Stimulated activated CD4-positive, alpha-beta T cell treated with anti-CD3 and anti-CD28 coated beads, Interleukin-12 subunit alpha, Interleukin-12 subunit beta, amount 100 ng/mL, for 24 hours (primary cell): Measurements from ENCODE around the gene UNC45B.
"Not testable (repeated sequence)": the region's sequence is repeated elsewhere in the genome, so short reads cannot be mapped to it uniquely, and the experiment has no call there.

Source experiments
- DNase-seq, 2 experiments: peaks; one replicate each; pipeline ENCODE4 v3.0.0-alpha.2; 2020; ENCODE audit warnings: low read depth in 2 of 2

UNC45B gene, protein sequence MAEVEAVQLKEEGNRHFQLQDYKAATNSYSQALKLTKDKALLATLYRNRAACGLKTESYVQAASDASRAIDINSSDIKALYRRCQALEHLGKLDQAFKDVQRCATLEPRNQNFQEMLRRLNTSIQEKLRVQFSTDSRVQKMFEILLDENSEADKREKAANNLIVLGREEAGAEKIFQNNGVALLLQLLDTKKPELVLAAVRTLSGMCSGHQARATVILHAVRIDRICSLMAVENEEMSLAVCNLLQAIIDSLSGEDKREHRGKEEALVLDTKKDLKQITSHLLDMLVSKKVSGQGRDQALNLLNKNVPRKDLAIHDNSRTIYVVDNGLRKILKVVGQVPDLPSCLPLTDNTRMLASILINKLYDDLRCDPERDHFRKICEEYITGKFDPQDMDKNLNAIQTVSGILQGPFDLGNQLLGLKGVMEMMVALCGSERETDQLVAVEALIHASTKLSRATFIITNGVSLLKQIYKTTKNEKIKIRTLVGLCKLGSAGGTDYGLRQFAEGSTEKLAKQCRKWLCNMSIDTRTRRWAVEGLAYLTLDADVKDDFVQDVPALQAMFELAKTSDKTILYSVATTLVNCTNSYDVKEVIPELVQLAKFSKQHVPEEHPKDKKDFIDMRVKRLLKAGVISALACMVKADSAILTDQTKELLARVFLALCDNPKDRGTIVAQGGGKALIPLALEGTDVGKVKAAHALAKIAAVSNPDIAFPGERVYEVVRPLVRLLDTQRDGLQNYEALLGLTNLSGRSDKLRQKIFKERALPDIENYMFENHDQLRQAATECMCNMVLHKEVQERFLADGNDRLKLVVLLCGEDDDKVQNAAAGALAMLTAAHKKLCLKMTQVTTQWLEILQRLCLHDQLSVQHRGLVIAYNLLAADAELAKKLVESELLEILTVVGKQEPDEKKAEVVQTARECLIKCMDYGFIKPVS

DNA sequence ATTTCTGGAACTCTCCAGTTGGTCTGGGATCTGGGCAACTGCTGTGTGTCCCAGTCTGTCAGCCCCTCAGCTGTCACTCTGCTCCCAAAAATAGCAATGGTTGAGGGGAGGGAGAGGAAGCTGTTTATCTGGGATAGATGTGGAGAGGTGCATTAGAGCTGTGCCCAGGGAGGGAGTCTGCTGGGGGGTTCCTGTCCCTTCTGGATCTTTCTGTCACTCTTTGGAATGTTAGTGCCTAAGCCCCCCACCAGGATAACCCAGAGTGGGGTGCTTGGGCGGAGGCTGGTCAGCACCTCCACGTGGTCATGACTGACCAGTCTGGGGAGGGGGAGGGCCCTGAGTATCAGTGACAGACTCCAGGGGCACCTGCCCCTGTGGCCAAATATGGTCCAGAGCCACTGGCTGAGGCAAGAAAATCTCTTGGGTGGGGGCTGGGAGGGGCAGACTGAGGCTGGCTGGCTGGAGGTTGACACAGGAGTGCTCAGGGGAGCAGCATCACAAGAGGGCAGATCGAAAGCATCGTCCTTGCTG is at the start of gene UNC45B:
Gene UNC45B, plus strand, starts transcription at position 443 of the 531 bp plus-strand sequence. CDS start 447 bp downstream, outside the sequence.
- no peak for DNase-seq

DNA sequence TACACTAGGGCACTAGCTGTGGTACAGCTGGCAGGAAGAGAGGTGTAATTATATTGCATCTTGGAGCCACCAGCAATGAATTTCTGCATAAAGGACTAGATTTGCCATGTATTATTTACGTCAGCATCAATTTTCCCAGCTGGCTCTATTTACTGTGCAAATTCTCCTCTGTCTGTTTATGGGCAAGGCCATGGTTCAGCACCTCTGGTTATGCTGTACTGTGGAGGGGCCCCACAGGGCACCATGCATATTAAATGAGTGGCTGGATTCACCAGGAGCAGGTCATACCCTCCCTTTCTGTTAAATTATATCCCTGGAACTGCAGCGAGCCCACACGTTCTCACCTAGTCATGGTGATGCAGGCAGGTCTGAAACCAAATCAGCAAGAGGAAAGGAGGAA is 47.7 kb upstream of the UNC45B start:
- DNase-seq: no peak

DNA sequence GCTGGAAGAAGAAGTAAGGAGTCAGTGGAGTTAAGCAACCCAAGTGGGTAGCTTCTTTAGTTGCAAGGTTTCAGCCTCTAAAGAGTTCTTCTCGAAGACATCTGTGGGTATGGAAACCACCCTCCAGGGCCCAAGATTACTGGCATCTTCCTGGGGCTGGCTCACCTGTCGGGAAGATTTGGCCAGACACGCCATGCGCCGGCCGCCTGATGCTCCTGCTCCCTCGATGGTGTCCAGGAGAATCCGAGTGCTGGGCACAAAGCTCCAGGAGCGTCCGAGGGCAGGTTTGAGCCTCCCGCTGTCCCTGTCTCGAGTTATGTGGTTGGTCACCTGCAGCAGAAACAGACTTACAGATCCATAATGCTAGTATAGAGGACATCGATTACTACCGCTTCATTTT is 46.6 kb upstream of the UNC45B start:
- DNase-seq: no peak

DNA sequence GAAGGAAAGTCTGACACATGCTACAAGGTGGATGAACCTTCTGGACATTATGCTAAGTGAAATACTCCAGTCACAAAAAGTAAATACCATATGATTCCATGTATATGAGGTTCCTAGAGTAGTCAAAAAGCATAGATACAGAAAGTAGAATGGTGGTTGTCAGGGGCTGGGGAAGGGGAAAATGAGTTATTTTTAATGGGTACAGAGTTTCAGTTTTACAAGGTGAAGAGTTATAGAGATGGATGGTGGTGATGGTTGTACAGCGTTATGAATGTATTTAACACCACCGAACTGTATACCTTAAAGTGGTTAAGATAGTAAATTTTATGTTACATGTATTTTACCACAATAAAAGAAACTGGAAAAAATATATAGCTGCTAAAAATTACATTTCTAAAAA is 45.9 kb upstream of the UNC45B start:
- DNase-seq: no peak

DNA sequence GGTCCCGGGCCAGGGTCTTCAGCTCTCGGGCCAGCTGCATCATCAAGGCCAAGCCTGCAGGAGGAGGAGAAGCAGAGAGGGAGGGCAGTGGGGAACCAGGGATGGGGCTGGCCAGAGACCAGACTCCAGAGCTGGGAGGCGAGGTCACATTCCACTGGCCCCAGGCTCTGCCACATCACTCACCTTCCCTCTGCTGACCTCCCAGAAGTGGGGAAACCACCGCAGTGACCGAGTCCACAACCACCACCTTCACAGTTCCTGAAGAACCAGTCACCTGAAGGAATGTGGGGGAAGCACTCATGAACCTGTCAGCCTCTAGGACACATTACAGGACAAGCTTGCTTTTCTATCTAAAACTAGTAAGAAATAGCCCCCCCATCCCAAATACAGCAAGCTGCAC is 44.3 kb upstream of the UNC45B start:
- DNase-seq: no peak

DNA sequence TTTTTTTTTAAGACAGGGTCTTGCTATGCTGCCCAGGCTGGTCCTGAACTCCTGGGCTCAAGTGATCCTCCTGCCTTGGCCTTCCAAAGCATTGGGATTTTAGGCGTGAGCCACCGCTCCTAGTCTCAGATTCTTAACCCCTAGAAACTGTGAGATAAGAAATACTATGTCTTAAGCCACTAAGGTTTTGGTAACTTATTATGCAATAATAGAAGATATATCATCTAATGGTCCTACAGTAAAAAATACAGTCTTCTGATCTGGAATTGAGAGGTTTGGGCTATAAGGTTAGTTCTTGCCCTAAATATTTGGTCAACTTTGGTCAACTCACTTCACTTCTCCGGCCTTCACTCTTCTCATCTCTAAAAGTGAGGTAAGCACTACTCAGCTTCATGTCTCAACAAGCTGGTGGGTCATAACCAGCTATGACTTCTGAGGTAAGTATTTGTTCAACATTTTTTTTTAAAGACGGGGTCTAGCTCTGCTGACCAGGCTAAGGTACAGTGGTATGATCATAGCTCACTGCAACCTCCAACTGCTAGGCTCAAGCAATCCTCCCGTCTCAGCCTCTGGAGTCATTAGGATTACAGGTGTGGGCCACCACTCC is 42.7 kb upstream of the UNC45B start:
- no peak for DNase-seq

DNA sequence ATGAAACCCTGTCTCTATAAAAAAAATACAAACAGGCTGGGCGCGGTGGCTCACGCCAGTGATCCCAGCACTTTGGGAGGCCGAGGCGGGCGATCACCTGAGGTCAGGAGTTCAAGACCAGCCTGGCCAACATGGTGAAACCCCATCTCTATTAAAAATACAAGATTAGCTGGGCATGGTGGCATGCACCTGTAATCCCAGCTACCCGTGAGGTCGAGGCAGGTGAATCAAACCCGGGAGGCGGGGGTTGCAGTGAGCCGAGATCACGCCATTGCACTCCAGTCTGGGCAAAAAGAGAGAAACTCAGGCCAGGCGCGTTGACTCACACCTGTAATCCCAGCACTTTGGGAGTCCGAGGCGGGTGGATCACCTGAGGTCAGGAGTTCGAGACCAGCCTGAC is 36.8 kb upstream of the UNC45B start:
- not testable (repeated sequence) for DNase-seq

DNA sequence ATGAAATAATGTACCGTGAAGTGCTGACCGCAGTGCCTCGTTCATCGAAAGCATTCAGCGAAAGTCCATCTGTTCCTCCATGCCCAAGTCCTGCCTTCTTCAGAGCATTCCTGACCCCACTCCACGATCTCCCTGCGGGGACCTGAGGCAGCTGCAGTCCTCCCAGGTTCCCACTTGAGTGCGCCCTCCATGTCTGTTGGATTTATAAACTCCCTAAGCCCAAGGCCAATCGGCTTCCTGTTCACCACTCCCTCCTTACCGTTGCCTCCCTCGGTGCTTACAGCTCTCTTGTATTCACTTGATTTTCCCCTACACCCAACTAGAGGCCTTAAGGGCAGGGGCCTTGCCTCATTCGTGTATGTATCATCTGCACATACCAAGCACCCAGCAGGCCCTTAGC is 30.8 kb upstream of the UNC45B start:
- DNase-seq: no peak

DNA sequence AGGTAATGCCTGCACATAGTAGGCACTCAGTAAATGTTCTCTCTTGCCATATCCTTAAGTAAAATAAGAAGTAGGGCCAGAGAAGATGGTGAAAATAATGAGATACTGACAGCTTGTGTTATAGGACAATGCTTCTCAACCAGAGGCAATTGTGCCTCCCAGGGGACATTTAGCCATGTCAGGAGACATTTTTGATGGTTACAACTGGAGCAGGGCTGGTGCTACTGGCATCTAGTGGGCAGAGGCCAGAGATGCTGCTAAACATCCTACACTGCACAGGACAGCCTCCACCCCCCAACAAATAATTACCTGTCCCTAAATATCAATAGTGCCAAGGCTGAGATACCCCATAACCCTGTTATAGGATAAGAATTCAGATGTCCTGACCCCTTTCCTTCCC is 29.6 kb upstream of the UNC45B start:
- no peak for DNase-seq

DNA sequence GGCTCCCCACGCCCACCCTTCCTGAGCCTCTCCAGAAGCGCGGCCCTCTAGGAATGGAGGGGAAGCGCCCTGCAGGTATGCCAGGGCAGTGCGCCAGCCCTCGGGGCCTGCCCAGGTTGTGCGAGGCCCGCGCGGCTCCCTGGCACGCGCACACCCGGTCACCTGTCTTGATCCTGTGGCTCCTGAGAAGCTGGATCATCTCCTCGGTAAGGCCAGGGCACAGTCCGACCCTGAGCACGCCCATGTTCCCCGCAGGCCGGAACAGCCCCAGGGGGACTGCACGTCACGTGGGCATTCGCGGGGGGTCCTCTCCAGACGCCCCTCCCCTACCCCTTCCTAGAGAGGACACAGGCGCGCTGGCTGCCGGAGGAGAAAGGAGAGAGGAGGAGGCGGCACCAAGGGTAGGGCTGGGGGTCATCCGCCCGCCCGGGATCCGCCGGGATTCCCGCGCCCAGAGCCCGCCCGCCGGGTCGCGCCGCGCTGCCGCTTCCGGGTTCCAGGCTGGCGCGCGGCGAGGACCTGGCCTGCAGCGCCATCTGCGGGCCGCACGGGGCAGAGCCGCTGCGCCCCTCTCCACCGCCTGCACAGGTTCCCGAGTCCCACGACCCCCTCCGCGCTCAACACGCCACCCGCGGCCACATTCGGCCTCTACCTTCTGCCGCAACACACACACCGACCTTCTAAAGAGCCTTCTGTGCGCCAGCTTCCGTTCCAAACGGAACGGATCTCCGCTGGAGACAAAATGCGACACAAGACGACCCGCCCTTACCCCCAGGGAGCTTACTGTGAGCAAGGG is 28.0 kb upstream of the UNC45B start, which contains the start of gene RAD51D:
Gene RAD51D, minus strand, starts transcription at position 491 of the 796 bp plus-strand sequence. Its CDS starts 247 bp downstream, at position 244.
- peak; percentile 56 to 67 for DNase-seq

DNA sequence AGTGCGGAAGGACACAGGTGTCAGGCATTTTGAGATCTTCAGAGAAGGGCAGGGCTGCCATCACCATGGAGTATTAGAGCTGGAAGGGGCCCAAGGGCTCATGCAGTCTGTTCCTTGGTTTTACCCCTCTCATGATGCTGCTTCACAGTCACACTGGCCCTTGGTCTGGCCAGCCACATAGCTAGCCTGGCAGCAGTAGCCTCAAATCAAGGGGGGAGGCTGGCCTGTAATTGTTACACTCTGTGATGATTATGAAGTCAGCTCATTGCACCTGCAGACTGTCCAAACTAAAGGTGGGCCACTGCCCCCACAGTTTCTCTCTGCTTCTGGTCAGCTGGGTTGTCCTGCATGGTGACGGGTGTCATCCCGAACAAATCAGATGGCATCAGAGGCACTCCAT is 26.3 kb upstream of the UNC45B start, which contains the start of gene FNDC8:
Gene FNDC8, plus strand, starts transcription at position 301 of the 400 bp plus-strand sequence. Its CDS starts 79 bp downstream, at position 380.
- DNase-seq: no peak

DNA sequence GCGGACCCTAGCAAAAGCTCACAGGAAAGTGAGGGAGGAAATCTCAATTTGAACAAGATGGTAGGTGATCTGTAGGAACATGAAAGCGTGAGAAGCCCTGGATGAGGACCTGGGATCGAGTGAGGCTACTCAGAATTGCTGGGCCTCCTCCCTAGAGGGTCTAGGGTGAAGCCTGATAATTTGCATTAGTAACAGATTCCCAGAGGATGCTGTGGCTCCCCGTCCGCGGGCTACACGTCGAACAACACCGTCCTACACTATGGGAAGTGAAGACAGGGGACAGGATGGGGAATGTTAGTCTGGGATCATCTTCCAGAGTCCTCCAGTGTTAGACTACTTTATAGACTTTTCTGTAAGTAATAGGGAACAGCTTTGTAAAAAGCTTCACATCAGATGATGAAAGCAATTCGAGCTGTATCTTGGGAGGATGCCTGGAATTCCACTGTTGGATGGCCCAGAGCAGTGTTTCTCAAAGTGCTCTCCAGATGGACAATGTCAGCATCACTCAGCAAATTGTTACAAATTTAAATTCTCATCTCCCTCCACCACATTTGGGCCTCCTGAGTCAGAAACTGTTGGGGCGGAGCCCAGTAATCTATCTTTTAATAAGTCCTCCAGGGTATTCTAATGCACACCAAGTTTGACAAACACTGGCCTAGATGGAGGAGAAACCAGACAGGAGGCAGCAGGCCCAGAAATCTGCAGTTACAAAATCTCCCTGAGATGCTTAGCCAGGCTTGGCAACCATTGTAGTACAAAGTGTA is 19.7 kb upstream of the UNC45B start:
- no peak for DNase-seq

DNA sequence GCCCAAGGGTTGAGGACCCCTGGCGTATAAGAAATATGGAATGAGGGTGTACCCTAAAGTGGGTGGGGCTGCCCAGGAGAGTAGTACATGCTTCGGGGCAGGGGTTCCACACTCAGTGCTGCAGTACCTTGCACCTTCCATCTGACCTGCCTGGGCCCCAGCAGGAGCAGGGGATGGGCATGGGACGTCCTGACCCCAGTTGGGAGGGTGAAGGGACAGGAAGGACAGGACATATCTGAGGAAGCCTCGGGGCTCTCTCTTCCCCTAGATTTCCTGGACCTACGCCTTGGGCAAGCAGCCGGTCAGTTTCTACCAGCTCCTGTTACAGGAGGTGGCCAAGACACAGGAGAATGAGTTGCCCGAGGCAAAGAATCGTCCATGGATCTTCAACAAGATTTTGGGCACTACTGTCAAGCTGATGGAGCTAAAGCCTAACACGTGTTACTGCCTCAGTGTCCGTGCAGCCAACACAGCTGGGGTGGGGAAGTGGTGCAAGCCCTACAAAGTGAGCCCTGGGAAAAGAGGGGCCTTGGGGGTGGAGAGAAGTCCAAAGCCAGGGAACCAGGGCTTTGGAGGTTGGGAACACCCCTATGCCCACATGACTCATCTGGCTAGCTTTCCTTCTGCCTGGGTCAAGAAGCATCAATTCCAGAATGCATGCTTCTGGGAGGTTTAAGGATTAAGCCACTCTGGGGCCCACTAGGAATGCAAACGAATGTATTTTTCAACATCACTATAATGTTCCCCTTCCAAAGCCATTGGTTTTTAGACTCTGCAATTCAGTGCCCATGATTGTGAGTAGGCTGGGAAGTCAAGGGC is 18.3 kb upstream of the UNC45B start:
- DNase-seq: no peak

DNA sequence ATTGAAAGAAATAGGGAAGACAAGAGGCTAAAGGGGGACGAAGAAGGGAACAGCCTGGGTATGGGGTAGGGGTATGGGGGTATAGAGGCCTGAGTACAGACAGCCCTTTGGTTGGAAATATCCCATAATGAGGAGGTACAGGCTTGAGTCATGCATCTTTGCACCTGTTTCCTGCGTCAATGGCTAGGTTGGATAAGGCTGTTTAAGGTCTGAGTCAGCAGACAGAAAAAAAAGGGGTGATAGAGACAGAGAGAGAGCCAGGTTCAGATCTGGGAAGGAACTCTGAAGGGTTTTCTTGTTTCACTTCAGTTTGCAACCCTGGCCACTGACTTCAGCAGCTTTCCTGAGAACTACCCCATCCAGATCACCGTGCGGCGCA is 17.7 kb upstream of the UNC45B start:
- no peak for DNase-seq

DNA sequence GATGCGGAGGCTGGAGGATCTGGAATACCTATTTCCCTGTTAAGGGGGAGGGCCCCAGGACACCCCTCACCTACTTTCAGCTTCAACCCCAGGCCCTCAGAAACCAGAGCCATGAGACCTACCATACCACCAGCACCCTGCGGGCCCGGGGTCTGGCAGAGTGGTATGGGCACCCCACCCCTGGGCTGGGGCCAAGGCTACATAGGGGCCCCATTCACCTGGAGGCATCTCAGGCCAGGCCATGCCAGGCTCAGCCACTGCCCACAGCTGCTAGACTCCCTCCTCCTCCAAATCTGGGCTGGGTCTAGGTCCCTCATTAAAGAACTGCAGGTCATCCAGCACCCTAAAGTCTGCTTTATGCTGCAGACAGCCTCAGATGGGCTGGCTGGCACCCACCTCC is 17.2 kb upstream of the UNC45B start:
- no peak for DNase-seq

DNA sequence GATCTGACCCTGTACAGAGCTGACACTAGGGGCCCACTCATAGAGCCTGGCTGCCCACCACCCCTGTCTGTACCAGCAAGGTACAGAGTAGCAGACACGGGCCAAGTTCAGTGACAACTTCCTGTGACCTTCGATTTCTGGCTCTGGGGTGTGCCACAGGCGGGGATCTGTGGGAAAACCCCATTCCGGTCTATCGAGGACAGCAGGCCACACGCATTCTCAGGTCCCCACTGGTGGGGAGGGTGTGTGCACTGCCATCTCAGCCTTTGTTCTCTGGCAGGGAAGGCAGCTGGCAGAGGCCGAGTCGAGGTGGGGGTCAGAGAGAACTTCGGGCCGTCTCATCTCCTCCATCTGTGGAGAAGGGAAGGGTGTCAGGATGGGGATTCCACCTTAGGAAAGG is 15.5 kb upstream of the UNC45B start:
- no peak for DNase-seq

DNA sequence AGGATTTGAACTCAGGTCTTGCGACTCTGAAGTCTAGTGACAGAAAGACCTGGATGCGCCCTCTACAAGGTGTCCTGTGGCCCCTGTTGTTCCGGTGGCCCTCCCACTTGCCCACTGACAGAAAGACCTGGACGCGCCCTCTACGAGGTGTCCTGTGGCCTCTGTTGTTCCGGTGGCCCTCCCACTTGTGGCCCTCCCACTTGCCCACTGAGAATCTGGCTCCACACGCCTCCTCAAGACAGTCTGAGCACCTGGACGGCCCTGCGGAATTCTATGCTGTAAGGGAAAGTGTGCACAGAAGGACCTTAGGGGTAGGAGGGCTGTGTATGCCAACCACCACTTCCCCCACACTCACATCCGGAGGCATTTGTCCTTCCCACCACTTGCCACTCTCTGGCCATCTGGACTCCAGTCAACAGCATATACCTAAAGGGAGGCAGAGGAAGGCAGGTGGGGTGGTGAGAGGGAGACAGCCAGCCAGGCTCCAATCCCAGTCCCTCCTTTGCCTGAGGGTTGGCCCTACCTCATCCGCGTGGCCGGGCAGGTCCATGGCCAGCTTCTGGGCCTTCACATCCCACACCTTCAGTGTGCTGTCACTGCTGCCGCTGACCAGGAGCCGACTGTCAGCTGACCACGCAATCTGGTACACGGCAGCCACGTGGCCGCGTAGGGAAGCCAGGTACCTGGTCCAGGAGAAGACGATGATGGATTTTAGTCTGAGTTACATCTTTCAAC is 14.6 kb upstream of the UNC45B start:
- DNase-seq: no peak

DNA sequence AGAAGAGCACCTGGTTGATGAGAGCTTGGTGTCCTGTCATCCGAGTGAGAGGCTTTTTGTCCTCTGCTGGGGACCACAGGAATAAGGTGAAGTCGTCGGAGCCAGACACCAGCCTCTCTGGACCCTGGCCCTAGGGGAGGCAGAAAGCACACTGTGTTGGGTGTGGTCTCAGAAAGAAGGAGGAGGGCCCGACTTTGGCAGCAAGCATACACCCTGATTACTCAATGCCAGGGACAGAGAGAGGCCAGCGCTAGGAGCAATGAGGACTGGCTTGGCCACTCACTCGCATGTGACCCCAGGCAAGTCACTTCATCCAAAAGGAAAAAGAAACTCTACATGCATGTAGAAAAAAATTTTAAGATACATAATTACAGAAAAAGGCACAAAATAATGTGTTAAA is 12.3 kb upstream of the UNC45B start:
- DNase-seq: no peak

DNA sequence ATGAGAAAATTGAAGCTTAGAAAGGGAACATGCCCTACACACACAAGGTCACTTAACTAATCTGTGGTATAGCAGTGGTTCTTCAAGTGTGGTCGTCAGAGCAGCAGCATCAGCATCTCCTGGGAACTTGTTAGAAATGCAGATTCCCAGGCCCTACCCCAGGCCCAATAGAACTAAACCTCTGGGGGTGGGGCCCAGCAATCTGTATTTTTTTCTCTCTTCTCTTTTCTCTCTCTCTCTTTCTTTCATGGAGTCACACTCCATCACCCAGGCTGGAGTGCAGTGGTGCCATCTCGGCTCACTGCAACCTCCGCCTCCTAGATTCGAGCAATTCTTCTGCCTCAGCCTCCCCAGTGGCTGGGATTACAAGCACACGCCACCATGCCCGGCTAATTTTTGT is 9.4 kb upstream of the UNC45B start:
- DNase-seq: no peak
